Stimulated activated CD4-positive, alpha-beta T cell treated with anti-CD3 and anti-CD28 coated beads, Interleukin-4, amount 100 ng/mL, for 48 hours (primary cell): ENCODE measurements around the gene CYP4V2.

Experiments used
- DNase-seq, 2 donors: peaks; one replicate each; pipeline ENCODE4 v3.0.0-alpha.2; 2020; ENCODE audit warnings: low read depth in 2 of 2

The CYP4V2 gene

DNA sequence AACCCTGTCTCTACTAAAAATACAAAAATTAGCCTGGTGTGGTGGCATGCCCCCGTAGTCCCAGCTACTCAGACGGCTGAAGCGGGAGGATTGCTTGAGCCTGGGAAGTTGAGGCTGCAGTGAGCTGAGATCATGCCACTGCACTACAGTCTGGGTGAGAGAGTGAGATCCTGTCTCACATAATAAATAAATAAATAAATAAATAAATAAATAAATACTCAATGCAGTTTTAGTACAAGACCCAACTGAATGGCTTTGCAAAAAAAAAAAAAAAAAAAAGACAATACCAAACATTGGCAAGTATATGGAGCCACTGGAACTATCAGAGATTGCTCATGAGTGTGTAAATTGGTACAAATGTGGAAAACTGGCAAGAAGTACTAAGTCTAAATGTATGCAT is 3.3 kb upstream of the CYP4V2 start:
- no peak for DNase-seq

DNA sequence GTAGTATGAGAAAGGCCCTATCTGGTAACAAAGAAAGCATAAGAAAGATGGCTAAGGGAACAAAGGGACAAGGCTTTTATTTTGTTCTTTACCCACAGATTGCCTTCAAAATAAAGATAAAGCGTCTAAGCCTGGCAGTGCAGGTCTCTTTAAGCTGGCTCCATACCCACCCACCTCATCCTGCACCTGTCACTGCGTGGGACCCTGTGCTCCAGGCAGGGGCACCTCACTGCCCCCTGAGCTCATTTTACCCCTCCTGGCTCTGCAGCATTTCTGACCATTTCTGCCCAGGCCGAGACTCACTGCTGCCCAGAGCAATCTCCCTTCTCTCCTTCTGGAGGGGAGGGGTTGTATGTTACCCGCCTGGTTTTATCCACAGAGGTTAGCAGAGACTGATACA is 1.7 kb upstream of the CYP4V2 start:
- DNase-seq = no peak

GRCh38 chr4:186190581-186191199 is 677 bp upstream of the CYP4V2 start:
- DNase-seq = peak in 1 of 2 donors; percentile 32

GRCh38 chr4:186192066-186192612 is 772 bp downstream of the CYP4V2 start:
- DNase-seq = peak in 1 of 2 donors; percentile 21

DNA sequence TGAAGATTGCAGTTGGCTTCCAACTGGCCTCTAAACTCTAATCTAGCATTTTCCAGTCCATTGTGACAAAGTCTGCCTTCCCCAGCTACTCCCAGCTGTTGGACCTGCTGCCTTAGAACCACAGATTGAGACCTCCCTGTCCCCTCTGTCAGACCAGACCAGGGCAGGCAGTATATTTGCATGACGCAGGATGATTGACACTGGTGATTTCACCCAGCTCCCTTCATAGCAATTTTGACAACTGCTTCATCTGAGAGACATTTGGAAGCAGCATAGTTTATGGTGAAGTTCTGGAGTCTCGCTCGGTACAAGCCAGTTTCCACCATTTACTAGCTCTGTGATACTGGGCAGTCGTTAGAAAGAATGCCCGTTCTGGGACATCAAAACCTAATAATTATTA is 2.5 kb downstream of the CYP4V2 start:
- no peak for DNase-seq

DNA sequence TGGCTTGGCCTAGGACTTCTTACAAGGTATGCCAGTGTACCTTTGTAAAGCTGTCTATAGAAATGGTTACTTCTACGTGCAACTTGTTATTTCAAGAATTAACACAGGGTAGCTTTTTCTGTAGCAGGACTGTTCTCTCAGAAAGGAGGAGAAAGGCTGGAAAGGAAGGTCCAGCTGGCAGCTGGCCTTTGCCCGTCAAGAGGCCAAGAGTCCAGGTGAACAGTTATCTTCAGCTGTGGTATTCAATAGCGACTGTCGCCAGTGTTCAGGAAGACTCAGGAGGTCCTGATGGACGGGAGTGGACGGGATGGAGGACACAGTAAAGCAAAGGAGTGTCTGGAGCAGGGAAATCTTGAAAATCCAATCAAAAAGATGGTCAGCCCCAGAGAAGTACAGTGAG is 4.7 kb downstream of the CYP4V2 start:
- no peak for DNase-seq

DNA sequence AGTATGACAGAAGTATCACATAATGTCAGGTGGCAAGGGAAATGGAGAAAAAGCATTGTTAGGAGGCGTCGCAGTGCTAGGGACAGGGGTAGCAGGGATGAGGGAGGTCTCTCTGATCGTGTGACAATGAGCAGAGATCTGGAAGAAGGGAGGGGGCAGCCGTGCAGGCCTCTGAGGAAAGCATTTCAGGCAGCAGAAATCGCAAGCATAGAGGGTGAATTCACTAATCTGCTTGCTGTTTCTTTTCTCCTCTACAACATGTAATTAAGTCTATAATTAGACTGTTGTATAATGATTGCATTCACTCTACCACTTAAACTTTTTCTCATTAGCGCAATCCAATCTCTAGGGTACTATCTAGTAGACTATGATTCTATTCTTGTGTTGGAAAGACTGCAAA is 9.1 kb downstream of the CYP4V2 start:
- no peak for DNase-seq

DNA sequence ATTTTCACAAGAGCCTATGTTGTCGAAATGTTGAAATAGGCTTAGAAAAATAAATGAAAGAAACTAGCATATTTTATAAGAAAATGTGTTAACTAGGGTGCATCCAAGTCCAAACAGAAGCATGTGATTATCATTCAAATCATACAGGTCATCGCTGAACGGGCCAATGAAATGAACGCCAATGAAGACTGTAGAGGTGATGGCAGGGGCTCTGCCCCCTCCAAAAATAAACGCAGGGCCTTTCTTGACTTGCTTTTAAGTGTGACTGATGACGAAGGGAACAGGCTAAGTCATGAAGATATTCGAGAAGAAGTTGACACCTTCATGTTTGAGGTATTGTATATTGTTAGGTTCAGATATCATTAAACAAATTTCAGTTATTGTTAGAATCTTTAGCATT is 9.6 kb downstream of the CYP4V2 start:
- no peak for DNase-seq

GRCh38 chr4:186201535-186202230 is 10.3 kb downstream of the CYP4V2 start:
- peak; percentile 29 to 30 for DNase-seq

- no peak for DNase-seq
Observed at GRCh38 chr4:186202490-186203140, 11.2 kb downstream of the CYP4V2 start.

DNA sequence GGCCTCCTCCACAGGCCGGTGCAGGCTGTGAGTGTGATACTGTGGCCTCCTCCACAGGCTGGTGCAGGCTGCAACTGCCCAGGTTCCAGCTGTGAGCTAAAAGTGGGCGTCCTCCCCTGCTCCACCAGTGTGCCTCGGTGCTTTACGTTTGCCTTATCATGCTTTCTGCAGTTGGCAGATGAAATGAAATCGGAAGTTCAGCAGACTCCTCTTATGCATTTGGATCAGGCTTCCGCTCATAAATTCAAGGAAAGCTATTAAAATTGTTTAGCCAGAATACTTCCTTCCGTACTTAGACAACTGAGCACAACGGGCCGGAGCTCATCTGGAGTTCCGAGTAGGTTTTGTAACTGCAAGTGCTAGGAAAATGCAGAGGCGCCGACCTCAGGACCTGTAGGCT is 12.0 kb downstream of the CYP4V2 start:
- no peak for DNase-seq

DNA sequence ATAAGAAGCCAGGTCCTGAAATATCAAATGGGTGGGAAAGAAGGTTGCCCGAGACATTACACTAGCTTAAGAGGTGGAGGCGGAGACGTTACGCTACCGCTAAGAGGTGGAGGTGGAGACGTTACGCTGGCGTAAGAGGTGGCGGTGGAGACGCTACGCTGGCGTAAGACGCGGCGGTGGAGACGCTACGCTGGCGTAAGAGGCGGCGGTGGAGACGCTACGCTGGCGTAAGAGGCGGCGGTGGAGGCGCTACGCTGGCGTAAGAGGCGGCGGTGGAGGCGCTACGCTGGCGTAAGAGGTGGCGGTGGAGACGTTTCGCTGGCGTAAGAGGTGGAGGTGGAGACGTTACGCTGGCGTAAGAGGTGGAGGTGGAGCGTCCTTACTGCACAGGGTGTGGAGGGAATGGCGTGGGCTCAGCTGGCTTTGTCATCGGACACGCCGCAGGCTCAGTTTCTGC is 12.8 kb downstream of the CYP4V2 start:
- DNase-seq = peak in 1 of 2 donors; percentile 58

DNA sequence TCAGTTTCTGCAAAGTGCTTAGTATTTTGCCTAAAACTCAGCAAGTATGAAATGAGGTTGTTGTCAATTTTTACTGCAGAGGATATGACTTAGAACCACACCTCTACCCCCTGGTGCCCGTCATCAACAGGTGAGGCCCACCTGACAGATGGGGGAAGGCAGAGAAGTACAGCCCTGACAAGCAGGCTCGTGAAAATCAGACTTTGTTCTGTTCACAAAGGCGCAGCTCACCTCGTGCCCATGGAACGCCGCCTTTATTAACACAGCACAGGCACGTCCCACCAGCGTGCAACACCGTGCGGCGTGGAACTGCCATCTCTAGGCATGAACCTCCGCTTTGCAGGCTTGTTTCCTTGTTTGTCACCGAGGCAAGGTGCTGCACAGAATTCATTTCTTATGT is 13.3 kb downstream of the CYP4V2 start:
- no peak for DNase-seq

GRCh38 chr4:186205156-186205555 is 13.8 kb downstream of the CYP4V2 start:
- no peak for DNase-seq

DNA sequence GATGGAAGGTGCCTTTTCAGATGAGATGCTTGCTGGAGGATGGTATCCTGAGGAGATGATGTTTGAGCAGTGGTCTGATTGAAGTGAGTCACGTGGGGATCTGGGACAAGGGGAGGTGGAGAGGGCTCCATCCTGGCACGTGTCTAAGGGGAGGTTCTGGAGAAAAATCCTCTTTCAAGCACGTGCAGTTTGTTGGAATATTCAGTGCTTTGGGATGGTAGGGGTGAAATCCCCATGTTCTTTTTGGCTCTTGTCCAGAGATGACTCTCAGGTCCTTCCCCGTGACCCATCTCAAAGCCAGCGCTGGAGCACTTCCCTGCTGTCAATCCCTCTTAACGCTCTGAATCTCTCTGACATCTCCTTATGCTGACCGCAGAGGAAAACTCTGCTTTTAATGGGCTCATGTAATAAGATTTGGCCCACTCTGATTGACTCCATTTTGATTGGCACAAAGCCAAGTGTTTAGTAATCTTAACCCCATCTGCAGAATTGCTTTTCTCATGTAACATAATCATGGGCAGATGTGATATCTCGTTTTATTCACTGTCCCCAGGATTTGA is 25.2 kb downstream of the CYP4V2 start:
- DNase-seq = no peak

- DNase-seq = no peak
Observed at GRCh38 chr4:186217733-186218293, 26.4 kb downstream of the CYP4V2 start.

DNA sequence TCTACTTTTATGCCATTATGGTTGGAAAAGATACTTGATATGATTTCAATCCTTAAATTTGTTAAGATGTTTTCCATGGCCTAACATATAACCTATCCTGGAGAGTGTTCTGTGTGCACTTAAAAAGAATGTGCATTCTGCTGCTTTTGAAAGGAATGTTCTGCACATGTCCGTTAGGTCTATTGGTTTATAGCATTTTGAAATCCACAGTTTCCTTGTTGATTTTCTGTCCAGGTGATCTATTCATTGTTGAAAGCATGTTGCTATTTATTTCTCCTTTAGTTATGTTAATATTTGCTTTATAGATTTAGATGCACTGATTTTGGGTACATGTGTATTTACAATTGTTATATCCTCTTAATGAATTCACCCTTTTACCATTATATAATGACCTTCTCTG is 30.3 kb downstream of the CYP4V2 start:
- no peak for DNase-seq

DNA sequence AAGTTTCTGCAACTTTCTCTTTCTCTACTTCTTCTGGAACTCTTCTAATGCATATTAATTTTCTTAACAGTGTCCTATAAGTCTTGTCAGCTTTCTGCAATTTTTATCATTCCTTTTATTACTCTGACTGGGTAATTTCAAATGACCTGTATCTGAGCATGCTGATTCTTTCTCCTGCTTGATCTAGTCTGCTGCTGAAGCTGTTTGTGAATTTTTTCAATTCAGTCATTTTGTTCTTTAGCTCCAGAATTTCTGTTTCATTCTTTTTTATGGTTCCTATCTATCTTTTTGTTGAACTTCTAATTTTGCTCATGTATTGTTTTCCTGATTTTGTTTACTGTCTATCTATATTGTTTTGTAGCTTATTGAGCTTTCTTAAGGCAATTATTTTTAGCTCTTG is 34.5 kb downstream of the CYP4V2 start:
- no peak for DNase-seq

- DNase-seq = no peak
Observed at GRCh38 chr4:186226521-186227189, 35.3 kb downstream of the CYP4V2 start.

DNA sequence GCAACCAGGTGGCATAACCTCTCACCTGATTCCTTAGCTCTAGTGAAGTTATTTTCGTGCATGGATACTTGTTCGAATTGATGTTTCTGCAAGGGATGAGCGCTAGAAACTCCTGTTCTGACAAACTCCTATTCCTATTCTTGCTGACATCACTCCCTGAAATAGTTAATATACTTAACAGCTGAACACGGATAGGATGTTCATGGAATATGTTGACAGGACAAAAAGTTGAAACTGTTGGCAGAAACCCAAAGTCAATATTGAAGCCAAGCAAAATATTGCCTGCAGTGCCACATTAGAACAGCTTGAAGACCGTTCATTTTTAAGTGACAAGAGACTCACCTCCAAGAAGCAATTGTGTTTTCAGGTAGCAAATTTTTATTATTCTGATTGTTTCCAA is 35.9 kb downstream of the CYP4V2 start, which contains the start of gene KLKB1:
Gene KLKB1, plus strand, starts transcription at position 287 of the 400 bp plus-strand sequence. CDS start 689 bp downstream, outside the sequence.
- no peak for DNase-seq

DNA sequence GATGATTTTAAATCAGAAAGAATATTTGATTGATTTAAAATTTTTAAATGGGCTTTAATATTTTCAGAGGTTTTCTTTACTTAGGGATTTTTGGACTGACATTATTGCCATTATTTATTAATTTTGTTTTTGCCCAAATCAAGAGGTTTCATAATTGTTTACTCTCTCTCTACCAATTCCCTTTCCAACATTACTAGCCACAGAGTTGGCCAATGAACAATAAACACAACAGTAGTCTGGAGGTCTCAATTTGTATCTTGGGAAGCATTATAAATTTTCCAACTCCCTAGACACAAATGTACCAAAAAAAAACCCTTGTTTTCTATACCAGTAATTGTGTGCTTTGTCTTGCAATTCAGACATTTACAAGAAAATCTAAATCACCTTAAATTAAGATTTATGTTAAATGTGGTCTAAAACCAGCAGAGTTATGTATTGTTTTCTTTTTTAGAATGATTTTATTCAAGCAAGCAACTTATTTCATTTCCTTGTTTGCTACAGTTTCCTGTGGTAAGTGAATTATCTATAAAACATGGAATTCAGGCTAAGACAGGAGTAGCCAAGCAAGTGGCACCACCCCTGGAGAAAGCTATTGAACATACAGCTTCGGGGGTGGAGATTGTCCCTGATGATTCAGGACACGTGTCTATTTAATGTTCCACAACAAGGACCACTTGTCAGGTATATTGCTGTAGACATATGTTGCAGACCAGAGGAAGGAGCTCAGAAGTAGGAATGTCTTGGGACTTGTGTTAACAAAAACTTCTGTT is 36.6 kb downstream of the CYP4V2 start:
- no peak for DNase-seq
